ENCODE measurements around the gene NDUFC2. TPM values are rescaled to one million over a fixed set of nuclear protein-coding genes. Genes with fewer than 3 reads are reported as not detected.

Gene NDUFC2
- total and polyA plus RNA-seq, 2 of the 13 experiments (the other 11 are each of a cell fraction or from before 2014, with no cell fraction given): 256 to 363 TPM

GRCh38 chr11:78100261-78100660 lies 20.6 kb upstream of the NDUFC2 start:
- in situ Hi-C loops (cut with HindIII; ENCODE audit: extremely low pct_ligation_motif_present, low pct_unique_long_range_greater_than_20kb): no loop called here
- no peak overlapping the region for H3K4me3 ChIP-seq (replicated peaks in 1 of 3; ENCODE audit: insufficient read depth in 1 of 3, low read depth in 2 of 3, low read length in 3 of 3)
- ATAC-seq: no peak
- H3K4me1 ChIP-seq (ENCODE audit: insufficient read depth, low read length): peaks cover 29% of the 10 kb centered on the region
- TF ChIP-seq CHD2 (IDR thresholded peaks at IDR 0.05; ENCODE audit: low read depth, low read length): no peak
- TF ChIP-seq ZNF660 (CRISPR knock-in tag; IDR thresholded peaks at IDR 0.05; ENCODE audit: borderline replicate concordance, low read depth): no peak
- no peak for TF ChIP-seq HOXA9 (CRISPR knock-in tag; IDR thresholded peaks at IDR 0.05; ENCODE audit: borderline replicate concordance)
- no peak for TF ChIP-seq TEF (CRISPR knock-in tag; IDR thresholded peaks at IDR 0.05)
- no peak for TF ChIP-seq HNF1B (CRISPR knock-in tag; IDR thresholded peaks at IDR 0.05)
- no peak for TF ChIP-seq FOXC1 (CRISPR knock-in tag; IDR thresholded peaks at IDR 0.05; ENCODE audit: borderline replicate concordance)
- no peak for TF ChIP-seq ZSCAN9 (CRISPR knock-in tag; IDR thresholded peaks at IDR 0.05; ENCODE audit: borderline replicate concordance)
- BruUV-seq (replicated peaks): no TSS peak
- H3K27me3 ChIP-seq (ENCODE audit: control insufficient read depth in 1 of 2, insufficient read depth in 2 of 2, low read length in 2 of 2): no peaks in the 10 kb centered on the region
- DNase-seq (ENCODE audit: low spot score): no peak
- no peak overlapping the region for H2AFZ ChIP-seq (ENCODE audit: low read length)
- 91% methylated on average over 5 of the region's 5 CpGs for WGBS (ENCODE audit: low lambda C conversion rate)
- H3K9me3 ChIP-seq (ENCODE audit: low read length): no peaks in the 10 kb centered on the region
- H3K79me2 ChIP-seq (ENCODE audit: insufficient read depth, low read length): no peaks in the 10 kb centered on the region
- intact Hi-C loops (cut with micrococcal nuclease; ENCODE audit: unreplicated experiment): no loop called here
- H3K9ac ChIP-seq (ENCODE audit: insufficient read depth, low read depth, low read length): no peak overlapping the region
- ChIA-PET POLR2A (interaction anchor here (1.1 to 1.7 kb wide), 3 partner anchors 10 to 39 kb away, joined by 4 to 6 read pairs (median 4); no protein-coding TSS in a partner anchor), CTCF (ENCODE audit: low intra/inter-chr PET ratio, low total read pairs) (no interaction called here)
- peaks cover 8 to 27% of the 10 kb centered on the region in 2 experiments for H3K36me3 ChIP-seq (replicated peaks in 1 of 2; ENCODE audit: control insufficient read depth in 1 of 2, insufficient read depth in 2 of 2, low read length in 2 of 2)
- H4K20me1 ChIP-seq (ENCODE audit: insufficient read depth, low read length): no peaks in the 10 kb centered on the region
- FAIRE-seq: no peak
- H3K27ac ChIP-seq (ENCODE audit: extremely low read length, insufficient read depth, low read length): peak overlapping the region; percentile 53
- H3K4me2 ChIP-seq (ENCODE audit: low read depth, low read length): no peak overlapping the region
